Activated CD8-positive, alpha-beta memory T cell treated with anti-CD3 and anti-CD28 coated beads, Interleukin-2, amount 10 ng/mL, durations not matched to agents 7 days and 5 days (primary cell): ENCODE results near the gene ACOT11. TPM values are rescaled to one million over a fixed set of nuclear protein-coding genes. Genes with fewer than 3 reads are reported as not detected.
"Not testable (repeated sequence)": the region's sequence is repeated elsewhere in the genome, so short reads cannot be mapped to it uniquely, and the experiment has no call there.

Experiments
- ATAC-seq: fragments of 150-1000 bp; cut with Tn5 transposase; one replicate; pipeline ENCODE4 v1.10.0; 2021; ENCODE audit warnings: moderate library complexity
- CTCF ChIA-PET: fragments of 350-600 bp; sonication (Branson Sonifier 250); formaldehyde crosslinking; loops from one replicate; lab custom pipeline; 2021; ENCODE audit warnings: antibody characterized with exemption; lab: Charles Lee
- DNase-seq: peaks from one replicate; pipeline ENCODE4 v3.0.0-alpha.2; 2020
- H3K27ac Mint-ChIP-seq: one replicate; pipeline ENCODE4 v1.8.0; 2021; ENCODE audit warnings: mild to moderate bottlenecking, mixed read lengths
- H3K27me3 Mint-ChIP-seq: one replicate; pipeline ENCODE4 v1.8.0; 2021; ENCODE audit warnings: mixed read lengths
- H3K36me3 Mint-ChIP-seq: one replicate; pipeline ENCODE4 v1.8.0; 2021; ENCODE audit warnings: mild to moderate bottlenecking, mixed read lengths
- H3K4me1 Mint-ChIP-seq: one replicate; pipeline ENCODE4 v1.8.0; 2021; ENCODE audit warnings: mixed read lengths
- H3K4me3 Mint-ChIP-seq: one replicate; pipeline ENCODE4 v1.8.0; 2021; ENCODE audit warnings: mild to moderate bottlenecking, moderate library complexity, mixed read lengths
- H3K9me3 Mint-ChIP-seq: one replicate; pipeline ENCODE4 v1.8.0; 2022; ENCODE audit warnings: low read depth, mixed read lengths
- total RNA-seq, 2 experiments: library from RNA; stranded (reverse); gene quantifications; one replicate each; pipeline ENCODE4 v1.2.3, GENCODE V29; 2021

The ACOT11 gene
- total RNA-seq, 2 experiments from 2014 or later: 0.58 to 0.96 TPM

- CTCF ChIA-PET: interaction anchor here (0.8 to 0.9 kb wide), 2 partner anchors 17 to 394 kb away, joined by 3 read pairs; no protein-coding TSS in a partner anchor
- Mint-ChIP-seq H3K36me3 (no peaks in the 10 kb centered on the region), H3K4me1 (no peaks in the 10 kb centered on the region), H3K4me3 (no peak overlapping the region), H3K27ac (no peak overlapping the region), H3K9me3 (no peaks in the 10 kb centered on the region), H3K27me3 (peaks cover 15% of the 10 kb centered on the region)
- ATAC-seq (no peak), DNase-seq (no peak)
Measured at GRCh38 chr1:54516249-54516920, 31.6 kb upstream of the ACOT11 start.

- Mint-ChIP-seq H3K27ac (no peak overlapping the region), H3K4me1 (no peaks in the 10 kb centered on the region), H3K4me3 (no peak overlapping the region), H3K36me3 (no peaks in the 10 kb centered on the region), H3K27me3 (peaks cover 12% of the 10 kb centered on the region), H3K9me3 (no peaks in the 10 kb centered on the region)
- ATAC-seq (no peak), DNase-seq (no peak)
- CTCF ChIA-PET: no interaction called here
Measured at GRCh38 chr1:54517496-54517895, 30.5 kb upstream of the ACOT11 start.

- H3K27ac Mint-ChIP-seq: no peak overlapping the region
- ATAC-seq: no peak
- peaks cover 11% of the 10 kb centered on the region for H3K27me3 Mint-ChIP-seq
- DNase-seq: no peak
- no peak overlapping the region for H3K4me3 Mint-ChIP-seq
- no peaks in the 10 kb centered on the region for H3K4me1 Mint-ChIP-seq
- no peaks in the 10 kb centered on the region for H3K9me3 Mint-ChIP-seq
- CTCF ChIA-PET: interaction anchor here (0.6 kb wide), 1 partner anchor 19 kb away, joined by 3 read pairs; no protein-coding TSS in a partner anchor
- no peaks in the 10 kb centered on the region for H3K36me3 Mint-ChIP-seq
Measured at GRCh38 chr1:54518489-54518888, 29.5 kb upstream of the ACOT11 start.

- Mint-ChIP-seq H3K27ac (no peak overlapping the region), H3K36me3 (no peaks in the 10 kb centered on the region), H3K27me3 (peaks cover 11% of the 10 kb centered on the region), H3K4me1 (no peaks in the 10 kb centered on the region), H3K9me3 (no peaks in the 10 kb centered on the region), H3K4me3 (no peak overlapping the region)
- DNase-seq: no peak
- CTCF ChIA-PET: no interaction called here
- no peak for ATAC-seq
Measured at GRCh38 chr1:54519709-54520108, 28.3 kb upstream of the ACOT11 start.

- no peak overlapping the region for H3K4me3 Mint-ChIP-seq
- no peaks in the 10 kb centered on the region for H3K36me3 Mint-ChIP-seq
- H3K9me3 Mint-ChIP-seq: no peaks in the 10 kb centered on the region
- peaks cover 11% of the 10 kb centered on the region for H3K27me3 Mint-ChIP-seq
- DNase-seq (no peak), ATAC-seq (no peak)
- no peaks in the 10 kb centered on the region for H3K4me1 Mint-ChIP-seq
- no peak overlapping the region for H3K27ac Mint-ChIP-seq
- CTCF ChIA-PET: no interaction called here
Measured at GRCh38 chr1:54520631-54521321, 27.3 kb upstream of the ACOT11 start.

GRCh38 chr1:54526565-54526964, 21.5 kb upstream of the ACOT11 start:
- ATAC-seq, DNase-seq, H3K27ac Mint-ChIP-seq, H3K27me3 Mint-ChIP-seq, H3K4me3 Mint-ChIP-seq, H3K9me3 Mint-ChIP-seq, CTCF ChIA-PET, H3K4me1 Mint-ChIP-seq, H3K36me3 Mint-ChIP-seq: not testable (repeated sequence)

- H3K9me3 Mint-ChIP-seq: no peaks in the 10 kb centered on the region
- no peaks in the 10 kb centered on the region for H3K36me3 Mint-ChIP-seq
- no peak for ATAC-seq
- no peak for DNase-seq
- peaks cover 8% of the 10 kb centered on the region for H3K27me3 Mint-ChIP-seq
- H3K4me1 Mint-ChIP-seq: no peaks in the 10 kb centered on the region
- H3K4me3 Mint-ChIP-seq: no peak overlapping the region
- no peak overlapping the region for H3K27ac Mint-ChIP-seq
- CTCF ChIA-PET: no interaction called here
Measured at GRCh38 chr1:54528613-54529012, 19.4 kb upstream of the ACOT11 start.

GRCh38 chr1:54532033-54532432, 16.0 kb upstream of the ACOT11 start:
- DNase-seq (no peak), ATAC-seq (no peak)
- H3K4me1 Mint-ChIP-seq: no peaks in the 10 kb centered on the region
- no peaks in the 10 kb centered on the region for H3K9me3 Mint-ChIP-seq
- H3K36me3 Mint-ChIP-seq: no peaks in the 10 kb centered on the region
- no peak overlapping the region for H3K27ac Mint-ChIP-seq
- H3K27me3 Mint-ChIP-seq: peaks cover 17% of the 10 kb centered on the region
- no peak overlapping the region for H3K4me3 Mint-ChIP-seq
- CTCF ChIA-PET: no interaction called here

GRCh38 chr1:54536656-54537055, 11.4 kb upstream of the ACOT11 start:
- ATAC-seq, H3K27ac Mint-ChIP-seq, DNase-seq, CTCF ChIA-PET, H3K9me3 Mint-ChIP-seq, H3K4me1 Mint-ChIP-seq, H3K36me3 Mint-ChIP-seq, H3K4me3 Mint-ChIP-seq: not testable (repeated sequence)
- H3K27me3 Mint-ChIP-seq: peaks cover 39% of the 10 kb centered on the region

- Mint-ChIP-seq H3K4me1 (peaks cover 6% of the 10 kb centered on the region), H3K36me3 (no peaks in the 10 kb centered on the region)
Measured at GRCh38 chr1:54537611-54538010, 10.4 kb upstream of the ACOT11 start.

GRCh38 chr1:54538538-54538937, 9.5 kb upstream of the ACOT11 start:
- ATAC-seq: no peak
- Mint-ChIP-seq H3K36me3 (no peaks in the 10 kb centered on the region), H3K27me3 (peaks cover 38% of the 10 kb centered on the region), H3K9me3 (no peaks in the 10 kb centered on the region), H3K4me3 (no peak overlapping the region), H3K27ac (no peak overlapping the region), H3K4me1 (peaks cover 14% of the 10 kb centered on the region)
- CTCF ChIA-PET: no interaction called here
- no peak for DNase-seq

More at GRCh38 chr1:54537611-54538010, 10.4 kb upstream of the ACOT11 start:
- no peak for ATAC-seq
- no peak overlapping the region for H3K27ac Mint-ChIP-seq
- DNase-seq: no peak
- peaks cover 36% of the 10 kb centered on the region for H3K27me3 Mint-ChIP-seq
- H3K9me3 Mint-ChIP-seq: no peaks in the 10 kb centered on the region
- no peak overlapping the region for H3K4me3 Mint-ChIP-seq
- CTCF ChIA-PET: no interaction called here

GRCh38 chr1:54540582-54541295, 7.3 kb upstream of the ACOT11 start:
- H3K27ac Mint-ChIP-seq: no peak overlapping the region
- H3K27me3 Mint-ChIP-seq: peaks cover 35% of the 10 kb centered on the region
- H3K9me3 Mint-ChIP-seq: no peaks in the 10 kb centered on the region
- no peaks in the 10 kb centered on the region for H3K36me3 Mint-ChIP-seq
- CTCF ChIA-PET: interaction anchor here (0.7 kb wide), 1 partner anchor 268 kb away, joined by 3 read pairs; no protein-coding TSS in a partner anchor
- ATAC-seq (no peak), DNase-seq (peak; percentile 31)
- peaks cover 14% of the 10 kb centered on the region for H3K4me1 Mint-ChIP-seq
- H3K4me3 Mint-ChIP-seq: no peak overlapping the region

GRCh38 chr1:54542120-54542961, 5.7 kb upstream of the ACOT11 start:
- no peaks in the 10 kb centered on the region for H3K36me3 Mint-ChIP-seq
- no peaks in the 10 kb centered on the region for H3K9me3 Mint-ChIP-seq
- CTCF ChIA-PET: no interaction called here
- no peak overlapping the region for H3K27ac Mint-ChIP-seq
- peaks cover 26% of the 10 kb centered on the region for H3K27me3 Mint-ChIP-seq
- ATAC-seq (peak; percentile 87), DNase-seq (peak; percentile 65)
- peak overlapping the region; percentile 62 for H3K4me3 Mint-ChIP-seq
- H3K4me1 Mint-ChIP-seq: peaks cover 14% of the 10 kb centered on the region
